GM19395 (cell line): ENCODE data around the gene XPO1.
"Not testable (repeated sequence)": the region's sequence is repeated elsewhere in the genome, so short reads cannot be mapped to it uniquely, and the experiment has no call there.

Source experiments
- ATAC-seq: cut with Tn5 transposase; IDR thresholded peaks from one replicate; pipeline ENCODE4 v1.9.1; 2021; ENCODE audit warnings: mild to moderate bottlenecking, moderate library complexity; ENCODE audit not compliant: unreplicated experiment

The XPO1 gene, protein sequence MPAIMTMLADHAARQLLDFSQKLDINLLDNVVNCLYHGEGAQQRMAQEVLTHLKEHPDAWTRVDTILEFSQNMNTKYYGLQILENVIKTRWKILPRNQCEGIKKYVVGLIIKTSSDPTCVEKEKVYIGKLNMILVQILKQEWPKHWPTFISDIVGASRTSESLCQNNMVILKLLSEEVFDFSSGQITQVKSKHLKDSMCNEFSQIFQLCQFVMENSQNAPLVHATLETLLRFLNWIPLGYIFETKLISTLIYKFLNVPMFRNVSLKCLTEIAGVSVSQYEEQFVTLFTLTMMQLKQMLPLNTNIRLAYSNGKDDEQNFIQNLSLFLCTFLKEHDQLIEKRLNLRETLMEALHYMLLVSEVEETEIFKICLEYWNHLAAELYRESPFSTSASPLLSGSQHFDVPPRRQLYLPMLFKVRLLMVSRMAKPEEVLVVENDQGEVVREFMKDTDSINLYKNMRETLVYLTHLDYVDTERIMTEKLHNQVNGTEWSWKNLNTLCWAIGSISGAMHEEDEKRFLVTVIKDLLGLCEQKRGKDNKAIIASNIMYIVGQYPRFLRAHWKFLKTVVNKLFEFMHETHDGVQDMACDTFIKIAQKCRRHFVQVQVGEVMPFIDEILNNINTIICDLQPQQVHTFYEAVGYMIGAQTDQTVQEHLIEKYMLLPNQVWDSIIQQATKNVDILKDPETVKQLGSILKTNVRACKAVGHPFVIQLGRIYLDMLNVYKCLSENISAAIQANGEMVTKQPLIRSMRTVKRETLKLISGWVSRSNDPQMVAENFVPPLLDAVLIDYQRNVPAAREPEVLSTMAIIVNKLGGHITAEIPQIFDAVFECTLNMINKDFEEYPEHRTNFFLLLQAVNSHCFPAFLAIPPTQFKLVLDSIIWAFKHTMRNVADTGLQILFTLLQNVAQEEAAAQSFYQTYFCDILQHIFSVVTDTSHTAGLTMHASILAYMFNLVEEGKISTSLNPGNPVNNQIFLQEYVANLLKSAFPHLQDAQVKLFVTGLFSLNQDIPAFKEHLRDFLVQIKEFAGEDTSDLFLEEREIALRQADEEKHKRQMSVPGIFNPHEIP (N-terminal part only)

DNA sequence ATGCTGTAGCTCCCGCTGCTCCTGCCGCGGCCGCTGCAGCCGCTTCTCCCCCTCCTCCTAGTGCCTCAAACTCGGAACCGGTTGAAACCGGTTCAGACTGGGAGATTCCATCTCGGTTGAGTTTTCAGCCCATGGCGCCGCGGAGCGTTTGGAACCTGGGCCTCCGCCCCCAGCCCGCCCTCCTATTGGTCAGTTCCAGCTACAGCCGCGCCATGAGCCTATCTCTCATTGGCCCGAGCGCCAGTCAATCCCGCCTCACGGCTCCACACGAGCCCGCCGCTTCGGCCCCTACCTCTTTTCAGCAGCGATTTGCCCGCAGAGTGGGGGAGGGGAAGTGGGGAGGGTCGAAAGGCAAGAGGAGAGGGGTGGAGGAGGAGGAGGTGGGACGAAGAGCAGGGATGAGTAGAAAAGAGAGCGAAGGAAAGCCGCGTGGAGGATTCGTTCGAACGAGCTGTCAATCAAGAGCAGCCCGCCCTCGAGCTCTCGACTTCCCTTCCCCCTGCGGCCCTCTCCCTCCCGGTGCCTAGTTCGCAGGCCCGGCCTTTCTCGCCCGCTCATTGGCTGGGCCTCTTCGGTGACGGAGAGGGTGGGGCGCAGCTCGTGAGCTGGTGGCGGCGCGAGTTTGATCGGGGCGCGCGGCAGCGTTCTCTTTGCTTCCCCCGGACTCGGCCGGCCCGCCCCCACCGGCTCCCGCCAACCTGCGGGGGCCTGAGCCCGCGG lies at the start of gene XPO1:
XPO1 (minus strand) TSS at position 157 of the 720 bp plus-strand sequence. CDS start 4,459 bp downstream, outside the sequence.
- peak; percentile 84 for ATAC-seq

DNA sequence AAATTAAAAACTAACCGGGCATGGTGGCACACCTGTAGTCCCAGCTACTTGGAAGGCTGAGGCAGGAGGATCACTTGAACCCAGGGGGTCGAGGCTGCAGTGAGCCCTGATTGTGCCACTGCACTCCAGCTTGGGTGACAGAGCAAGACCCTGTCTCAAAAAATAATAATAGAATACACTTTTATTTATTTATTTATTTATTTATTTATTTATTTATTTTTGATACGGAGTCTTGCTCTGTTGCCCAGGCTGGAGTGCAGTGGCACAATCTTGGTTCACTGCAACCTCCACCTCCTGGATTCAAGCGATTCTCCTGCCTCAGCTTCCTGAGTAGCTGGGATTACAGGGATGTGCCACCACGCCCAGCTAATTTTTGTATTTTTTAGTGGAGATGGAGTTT lies 48.8 kb upstream of the XPO1 start:
- not testable (repeated sequence) for ATAC-seq

DNA sequence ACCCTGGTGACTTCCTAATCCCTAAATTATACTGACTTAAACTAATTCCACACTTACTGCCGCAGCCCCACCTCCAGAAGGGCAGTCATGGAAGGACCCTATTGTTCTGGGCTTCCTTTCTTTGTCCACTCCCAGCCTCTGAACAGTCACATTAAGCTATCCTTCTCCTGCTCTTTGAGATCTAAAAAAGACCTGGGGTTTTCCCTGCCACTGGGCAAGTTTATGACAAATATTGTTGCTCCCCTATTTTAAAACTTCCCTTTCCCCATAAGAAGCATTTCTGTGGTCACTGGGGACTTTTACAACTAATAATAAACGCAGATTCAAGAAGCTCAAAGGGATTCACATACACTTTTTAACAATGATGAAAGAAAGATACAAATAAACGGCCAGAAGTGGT lies 47.2 kb upstream of the XPO1 start:
- ATAC-seq = no peak

DNA sequence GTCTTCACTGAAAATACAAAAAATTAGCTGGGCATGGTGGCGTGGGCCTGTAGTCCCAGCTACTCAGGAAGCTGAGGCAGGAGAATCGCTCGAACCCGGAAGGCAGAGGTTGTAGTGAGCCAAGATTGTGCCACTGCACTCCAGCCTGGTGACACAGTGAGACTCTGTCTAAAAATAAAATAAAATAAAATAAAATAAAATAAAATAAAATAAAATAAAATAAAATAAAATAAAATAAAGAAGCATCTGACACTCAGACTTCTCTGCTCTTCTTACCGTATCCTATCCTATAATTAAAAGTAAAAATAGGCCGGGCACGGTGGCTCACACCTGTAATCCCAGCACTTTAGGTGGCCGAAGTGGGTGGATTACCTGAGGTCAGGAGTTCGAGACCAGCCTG lies 46.2 kb upstream of the XPO1 start:
- ATAC-seq = not testable (repeated sequence)

DNA sequence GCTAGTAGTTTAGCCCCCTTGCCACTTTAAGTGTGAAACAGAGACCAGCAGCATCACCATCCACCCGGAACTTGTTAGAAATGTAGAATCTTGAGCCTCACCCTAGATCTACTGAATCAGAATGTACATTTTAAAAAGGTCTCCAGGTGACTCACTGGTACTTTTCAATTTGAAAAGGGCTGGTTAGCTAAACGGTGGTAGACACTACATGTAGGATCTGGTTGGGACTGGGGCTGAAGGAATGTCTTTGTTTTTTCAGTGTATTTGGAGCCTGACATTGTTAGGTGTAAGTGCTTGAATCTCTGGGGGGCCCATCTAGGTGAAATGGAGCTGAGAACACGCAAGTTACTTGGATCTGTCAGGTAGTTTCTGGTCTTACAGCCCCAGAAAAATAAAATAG lies 44.0 kb upstream of the XPO1 start:
- no peak for ATAC-seq

DNA sequence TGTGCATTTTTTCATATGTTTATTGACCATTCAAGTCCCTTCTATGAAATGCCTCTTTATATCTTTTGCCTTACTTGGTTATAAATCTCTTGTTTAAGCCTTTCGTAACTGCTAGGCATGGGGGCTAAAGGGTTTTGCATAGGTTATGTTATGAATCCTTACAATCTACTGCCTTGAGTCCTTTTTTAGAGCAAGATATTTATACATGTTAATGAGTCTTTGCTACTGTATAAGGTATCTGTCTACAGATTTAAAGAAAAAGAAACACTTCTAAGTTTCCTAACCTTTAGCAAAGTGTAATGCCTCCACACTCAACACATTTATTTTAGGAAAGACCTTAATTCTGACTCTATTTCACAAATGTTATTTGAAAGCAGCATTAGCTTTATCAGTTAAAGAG lies 43.6 kb upstream of the XPO1 start:
- no peak for ATAC-seq

DNA sequence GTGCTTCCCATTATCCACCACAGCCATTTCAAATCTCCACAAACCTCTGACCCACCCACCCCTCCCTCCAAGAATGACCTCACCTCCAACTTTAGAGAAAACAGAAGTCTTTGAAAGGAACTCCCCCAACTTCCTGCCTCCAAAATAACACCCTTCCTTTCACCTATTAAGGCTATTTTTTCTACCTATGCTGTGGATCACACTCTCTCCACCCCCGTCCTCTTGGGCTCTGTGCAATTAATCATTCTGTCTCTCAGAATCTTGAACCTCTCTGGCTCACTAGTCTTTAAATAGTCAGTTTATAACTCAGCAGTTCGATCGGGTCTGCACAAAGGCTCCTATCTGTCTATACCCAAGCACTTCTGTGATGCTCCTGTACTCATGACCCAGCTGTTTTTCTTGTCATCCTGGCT lies 37.3 kb upstream of the XPO1 start:
- ATAC-seq = no peak

DNA sequence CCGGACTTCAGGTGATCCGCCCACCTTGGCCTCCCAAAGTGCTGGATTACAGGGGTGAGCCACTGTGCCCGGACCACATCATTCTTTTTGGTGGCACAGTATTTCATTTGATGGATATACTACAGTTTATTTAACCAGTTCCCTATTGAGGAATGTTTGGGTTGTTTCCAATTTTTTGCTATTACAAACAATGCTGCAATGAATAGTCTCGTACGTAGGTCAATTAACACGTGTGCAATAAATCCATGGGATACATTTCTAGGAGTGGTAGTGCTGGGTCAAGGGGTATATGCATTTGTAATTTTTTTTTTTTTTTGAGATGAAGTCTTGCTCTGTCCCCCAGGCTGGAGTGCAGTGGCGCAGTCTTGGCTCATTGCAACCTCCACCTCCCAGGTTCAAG lies 28.4 kb upstream of the XPO1 start:
- ATAC-seq = no peak

DNA sequence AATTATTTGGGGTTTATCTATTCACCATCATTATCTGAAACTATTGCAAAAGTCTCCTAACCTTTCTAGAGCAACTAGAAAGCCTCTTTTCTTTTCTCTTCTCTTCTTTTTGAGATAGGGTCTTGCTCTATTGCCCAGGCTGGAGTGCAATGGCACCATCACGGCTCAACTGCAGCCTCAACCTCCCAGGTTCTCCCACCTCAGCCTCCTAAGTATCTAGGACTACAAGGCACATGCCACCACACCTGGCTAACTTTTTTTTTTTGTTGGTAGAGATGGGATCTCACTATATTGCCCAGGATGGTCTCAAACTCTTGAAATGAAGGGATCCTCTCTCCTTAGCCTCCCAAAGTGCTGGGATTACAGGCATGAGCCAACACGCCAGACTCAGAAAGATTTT lies 24.5 kb upstream of the XPO1 start:
- ATAC-seq = no peak

DNA sequence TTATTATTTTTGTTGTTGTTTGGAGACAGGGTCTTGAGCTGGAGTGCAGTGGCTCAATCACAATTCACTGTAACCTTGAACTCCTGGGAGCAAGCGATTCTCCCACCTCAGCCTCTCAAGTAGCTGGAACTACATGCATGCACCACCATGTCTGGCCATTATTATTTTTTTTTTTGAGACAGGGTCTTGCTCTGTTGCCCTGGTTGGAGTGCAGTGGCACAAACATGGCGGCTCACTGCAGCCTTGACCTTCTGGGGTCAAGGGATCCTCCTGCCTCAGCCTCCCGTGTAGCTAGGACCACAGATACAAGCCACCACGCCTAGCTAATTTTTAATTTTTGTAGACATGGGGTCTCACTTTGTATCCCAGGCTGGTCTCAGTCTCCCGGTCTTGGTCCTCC lies 20.0 kb upstream of the XPO1 start:
- no peak for ATAC-seq

DNA sequence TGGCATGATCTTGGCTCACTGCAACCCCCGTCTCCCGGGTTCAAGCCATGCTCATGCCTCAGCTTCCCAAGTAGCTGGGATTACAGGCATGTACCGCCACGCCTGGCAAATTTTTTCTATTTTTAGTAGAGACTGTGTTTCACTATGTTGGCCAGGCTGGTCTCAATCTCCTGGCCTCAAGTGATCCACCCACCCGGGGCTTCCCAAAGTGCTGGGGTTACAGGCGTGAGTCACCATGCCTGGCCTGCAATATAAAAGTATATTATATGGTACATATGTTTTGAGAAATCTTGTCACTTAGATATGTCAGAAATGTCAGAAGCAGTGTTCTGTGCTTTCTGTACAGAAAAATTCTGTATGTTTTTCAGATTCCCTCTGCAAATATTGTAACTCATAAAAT lies 19.2 kb upstream of the XPO1 start:
- no peak for ATAC-seq

DNA sequence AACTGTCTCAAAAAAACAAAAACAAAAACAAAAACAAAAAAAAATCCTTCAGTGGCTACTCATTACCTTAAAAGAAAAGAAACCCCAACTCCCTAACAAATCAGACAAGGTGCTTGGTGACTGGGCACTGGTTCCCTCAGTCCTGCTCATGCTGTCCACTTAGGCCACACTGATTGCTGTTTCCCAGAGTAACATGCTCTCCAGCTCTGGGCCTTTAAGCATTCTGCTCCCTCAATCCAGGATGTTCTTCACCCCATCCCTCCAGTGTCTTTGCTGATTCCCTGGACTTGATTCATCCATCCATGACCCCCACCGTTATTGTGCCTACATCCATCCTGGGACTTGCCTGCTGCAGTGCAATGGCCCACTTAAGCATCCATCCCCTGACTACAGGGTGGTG lies 16.4 kb upstream of the XPO1 start:
- ATAC-seq = no peak

DNA sequence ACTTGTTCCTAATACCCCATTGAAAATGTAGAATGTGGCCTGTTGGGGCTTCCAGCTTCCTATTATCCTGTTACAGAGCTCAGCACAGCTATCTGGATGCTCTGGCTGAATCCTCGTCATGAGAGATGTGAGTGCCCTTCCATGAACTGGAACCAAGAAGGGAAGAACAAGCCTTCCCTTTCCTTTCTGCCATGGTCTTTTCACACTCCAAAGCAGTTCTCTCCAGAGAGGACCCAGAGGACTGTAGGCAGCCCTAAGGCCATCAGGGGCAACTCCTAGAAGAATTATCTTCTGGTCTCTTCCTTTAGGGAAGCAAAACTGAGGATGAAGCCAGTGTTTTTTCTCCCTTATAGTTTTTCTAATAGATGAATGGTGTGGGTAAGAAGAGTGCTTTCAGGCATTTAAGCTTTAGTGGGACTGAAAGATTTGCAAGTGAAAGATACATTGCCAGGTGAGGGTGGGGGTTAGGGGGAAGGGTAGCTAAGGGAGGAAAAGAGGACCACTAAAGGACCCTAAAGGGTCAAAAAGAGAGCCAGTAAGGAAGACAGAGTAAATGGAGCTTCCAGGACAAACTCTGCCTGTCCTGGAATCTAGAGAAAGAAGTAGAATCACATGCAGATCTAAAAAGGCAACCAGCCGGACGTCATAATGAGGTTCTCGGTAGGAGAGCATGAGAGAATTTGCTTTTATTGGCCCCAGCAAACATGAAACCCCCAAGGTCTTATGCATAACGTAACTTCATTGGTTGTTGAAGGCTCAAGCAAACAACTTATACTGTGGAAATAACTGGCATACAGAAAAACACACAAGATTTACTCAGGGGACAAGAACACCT lies 12.4 kb upstream of the XPO1 start:
- no peak for ATAC-seq

DNA sequence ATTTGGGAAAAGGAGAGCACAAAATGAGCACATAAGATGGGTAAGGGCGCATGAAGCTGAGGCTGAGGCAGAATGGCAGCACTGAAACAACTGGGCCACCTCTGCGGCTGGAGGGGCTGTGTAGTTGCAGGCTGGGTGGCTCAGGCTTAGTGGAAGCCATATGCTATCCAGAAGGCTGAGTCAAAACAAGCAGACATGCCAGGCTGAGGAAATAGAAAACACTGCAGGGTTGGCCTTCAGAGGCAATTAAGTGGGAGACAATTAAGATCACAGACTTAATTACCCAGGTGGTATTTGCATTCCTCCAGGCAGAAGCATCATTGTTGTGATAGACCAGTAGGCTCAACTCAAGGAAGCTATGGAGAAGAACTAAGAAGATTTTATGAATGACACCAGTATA lies 11.4 kb upstream of the XPO1 start:
- ATAC-seq = no peak

DNA sequence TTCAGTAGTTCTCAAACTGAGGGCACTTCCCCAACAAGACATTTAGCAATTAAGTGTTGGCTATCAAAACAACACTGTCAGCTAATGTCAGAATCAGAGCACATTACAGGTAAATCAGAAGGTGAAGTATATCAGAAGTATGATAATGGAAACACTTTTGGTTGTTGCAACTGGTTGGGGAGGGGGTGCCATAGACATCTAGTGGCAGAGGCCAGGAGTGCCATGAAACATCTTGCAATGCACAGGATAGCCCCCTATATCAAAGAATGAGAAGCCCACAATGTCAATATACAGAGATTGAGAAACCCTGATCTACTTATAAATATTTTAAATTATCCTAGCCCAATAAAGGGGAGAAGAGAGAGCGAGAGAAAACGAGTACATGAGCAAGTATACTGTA lies 4.9 kb upstream of the XPO1 start:
- no peak for ATAC-seq

DNA sequence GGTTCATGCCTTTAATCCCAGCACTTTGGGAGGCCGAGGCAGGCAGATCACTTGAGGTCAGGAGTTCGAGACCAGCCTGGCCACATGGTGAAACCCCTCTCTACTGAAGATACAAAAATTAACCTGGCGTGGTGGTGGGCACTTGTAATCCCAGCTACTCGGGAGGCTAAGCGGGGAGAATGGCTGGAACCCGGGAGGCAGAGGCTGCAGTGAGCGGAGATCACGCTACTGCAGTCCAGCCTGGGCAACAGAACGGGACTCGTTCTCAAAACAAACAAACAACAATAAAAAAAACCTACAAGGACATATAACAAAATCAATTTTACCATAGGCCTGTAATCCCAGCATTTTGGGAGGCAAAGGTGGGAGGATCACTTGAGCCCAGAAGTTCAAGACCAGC lies 2.0 kb upstream of the XPO1 start:
- ATAC-seq = not testable (repeated sequence)

DNA sequence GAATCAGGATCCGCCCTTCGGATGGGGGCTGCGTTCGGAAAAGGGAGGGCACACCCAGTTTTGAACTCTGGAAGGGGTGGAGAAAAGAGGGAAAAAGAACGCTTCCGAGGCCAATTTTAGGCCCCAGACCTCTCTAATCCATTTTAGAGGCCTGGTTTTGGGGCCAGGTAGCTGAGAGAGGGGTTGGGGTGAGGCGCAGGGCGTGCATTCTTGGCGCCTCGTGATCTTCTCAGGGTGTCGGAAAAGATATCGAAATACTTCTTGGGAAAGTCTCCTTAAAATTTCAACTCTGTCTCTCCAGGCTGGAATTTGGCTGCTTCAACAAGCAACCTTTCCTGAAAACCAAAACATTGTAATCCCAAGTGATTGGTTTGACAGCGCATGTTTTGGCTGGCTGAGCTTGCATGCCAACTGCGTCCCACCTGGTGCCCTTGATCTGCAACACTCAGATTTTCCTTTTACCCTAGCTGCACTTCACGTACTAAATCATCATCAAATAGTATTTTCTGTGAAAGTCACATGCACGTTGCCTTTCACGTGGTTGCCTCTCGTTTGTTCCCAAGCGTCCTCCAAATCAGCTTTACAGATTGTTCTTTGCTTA lies 864 bp upstream of the XPO1 start:
- ATAC-seq = peak; percentile 4

DNA sequence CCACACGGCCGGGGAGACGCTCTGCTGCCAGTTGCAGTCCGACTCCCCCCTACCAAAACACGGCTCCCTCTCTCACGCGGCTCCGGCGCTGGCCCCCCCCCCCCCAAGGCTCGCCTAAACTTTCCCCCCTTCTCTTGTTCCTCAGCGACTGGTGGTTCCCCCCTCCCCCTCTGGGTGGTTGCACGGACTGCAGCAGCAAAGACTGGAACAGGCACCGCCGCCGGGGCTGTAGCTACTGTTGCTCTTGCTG lies 281 bp downstream of the XPO1 start:
- ATAC-seq = no peak

DNA sequence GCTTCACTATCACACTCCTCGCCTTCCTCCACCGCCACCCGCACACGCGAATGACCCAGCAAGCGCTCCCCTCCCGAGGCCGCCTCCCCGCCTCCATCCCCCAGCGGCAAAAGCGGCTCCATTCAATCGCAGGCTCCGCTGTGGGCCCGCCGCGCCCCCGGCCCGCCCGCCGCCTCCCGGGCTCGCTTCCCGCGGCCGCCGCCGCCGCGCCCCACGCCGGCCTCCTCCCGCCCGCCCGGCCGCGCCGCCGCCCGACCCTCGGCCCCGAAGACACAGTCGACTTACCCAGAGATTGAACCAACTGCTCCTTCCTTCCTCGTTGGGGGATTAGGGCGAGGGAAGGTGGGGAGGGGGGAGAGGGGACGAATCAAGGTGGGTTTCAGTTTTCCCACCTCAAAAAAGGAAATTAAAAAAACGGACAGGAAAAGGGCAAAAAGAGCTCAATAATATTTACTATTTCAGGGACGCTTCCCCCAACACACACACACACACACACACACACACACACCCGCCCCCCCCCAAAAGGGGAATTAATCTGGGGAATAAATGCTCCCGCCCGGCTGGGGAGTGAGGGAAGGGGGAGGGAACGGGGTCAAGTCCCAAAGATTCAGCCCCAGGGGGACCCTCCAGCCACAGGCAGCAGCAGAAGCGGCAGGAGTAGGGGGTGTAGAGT lies 743 bp downstream of the XPO1 start:
- ATAC-seq = no peak
